Fibroblast of lung (primary cell): ENCODE measurements around the gene CSTB. TPM values are rescaled to one million over a fixed set of nuclear protein-coding genes. Genes with fewer than 3 reads are reported as not detected.

Experiments
- DNase-seq, 2 donors: peaks; one replicate each; pipeline versions ENCODE4 v3.0.0 to v3.0.0-alpha.2; 2010; ENCODE audit warnings: low read depth in 2 of 2
- H2AFZ ChIP-seq: 2 replicates; pipeline ENCODE4 v1.5.1; 2012; ENCODE audit warnings: low read length, control low read depth, inconsistent platforms
- H3K27ac ChIP-seq: 2 replicates; pipeline ENCODE4 v1.5.1; 2011; ENCODE audit warnings: low read length, control low read depth; ENCODE audit not compliant: insufficient read depth
- H3K27me3 ChIP-seq: 2 replicates; pipeline ENCODE4 v1.5.1; 2011; ENCODE audit warnings: mild to moderate bottlenecking, low read length; ENCODE audit not compliant: control insufficient read depth, insufficient read depth
- H3K36me3 ChIP-seq: 2 replicates; pipeline ENCODE4 v1.5.1; 2011; ENCODE audit warnings: low read length; ENCODE audit not compliant: control insufficient read depth, insufficient read depth
- H3K4me1 ChIP-seq: 2 replicates; pipeline ENCODE4 v1.5.1; 2011; ENCODE audit warnings: low read length; ENCODE audit not compliant: control insufficient read depth, insufficient read depth; ENCODE audit errors: extremely low read depth
- H3K4me2 ChIP-seq: 2 replicates; pipeline ENCODE4 v1.5.1; 2011; ENCODE audit warnings: low read length, control low read depth; ENCODE audit not compliant: insufficient read depth; ENCODE audit errors: extremely low read depth
- H3K4me3 ChIP-seq, 4 experiments: fragments of 200-600 bp in 1 of 4; sonication (generic) in 1 of 4; replicated peaks in 1 of 4; 2 replicates each; pipeline ENCODE4 v1.5.1; 2011 to 2016; ENCODE audit warnings: low read length in 4 of 4, low read depth in 3 of 4, mild to moderate bottlenecking in 3 of 4, control low read depth in 2 of 4, inconsistent platforms in 1 of 4, mixed read lengths in 1 of 4; ENCODE audit not compliant: insufficient read depth in 1 of 4; ENCODE audit errors: control extremely low read depth in 1 of 4
- H3K79me2 ChIP-seq: 2 replicates; pipeline ENCODE4 v1.5.1; 2012; ENCODE audit warnings: mild to moderate bottlenecking, low read length, inconsistent platforms; ENCODE audit not compliant: control insufficient read depth, insufficient read depth
- H3K9ac ChIP-seq: 2 replicates; pipeline ENCODE4 v1.5.1; 2011; ENCODE audit warnings: mild to moderate bottlenecking, low read length, control low read depth; ENCODE audit not compliant: insufficient read depth
- H3K9me3 ChIP-seq: 2 replicates; pipeline ENCODE4 v1.5.1; 2012; ENCODE audit warnings: low read depth, low read length; ENCODE audit not compliant: control insufficient read depth, insufficient read depth
- H4K20me1 ChIP-seq: 2 replicates; pipeline ENCODE4 v1.5.1; 2011; ENCODE audit warnings: low read length; ENCODE audit not compliant: control insufficient read depth, insufficient read depth; ENCODE audit errors: extremely low read depth
- EZH2 ChIP-seq: IDR thresholded peaks from 2 replicates; pipeline ENCODE4 v1.5.1; 2012; ENCODE audit warnings: low read length, control low read depth, mild to moderate bottlenecking; ENCODE audit errors: missing control alignments
- polyA plus RNA-seq, 2 donors: library from polyadenylated mRNA; depleted of rRNA in 1 of 2; stranded (reverse) in 1 of 2; unstranded in 1 of 2; fragments of >200 nt; gene quantifications; 2 replicates each; pipeline ENCODE4 v1.2.1, GENCODE V29; 2011 to 2012; ENCODE audit warnings: missing spikeins in 1 of 2
- total RNA-seq: library from RNA; depleted of rRNA; stranded (reverse); fragments of >200 nt; gene quantifications from 2 replicates; pipeline ENCODE4 v1.2.1, GENCODE V29; 2014
- TF ChIP-seq, protein P1 (sequence below), 2 donors: IDR thresholded peaks in 1 of 2; conservative IDR thresholded peaks in 1 of 2; 1 replicate in 1 of 2; 2 replicates in 1 of 2; pipeline ENCODE4 v1.5.1; 2011 to 2012; ENCODE audit warnings: low read length in 2 of 2, control low read depth in 1 of 2, inconsistent platforms in 1 of 2, low read depth in 1 of 2, mild to moderate bottlenecking in 1 of 2

Gene CSTB
- total and polyA plus RNA-seq, 2 donors (not counting 1 experiment from before 2014, with no cell fraction given), result 24.8 to 72.5 TPM

DNA sequence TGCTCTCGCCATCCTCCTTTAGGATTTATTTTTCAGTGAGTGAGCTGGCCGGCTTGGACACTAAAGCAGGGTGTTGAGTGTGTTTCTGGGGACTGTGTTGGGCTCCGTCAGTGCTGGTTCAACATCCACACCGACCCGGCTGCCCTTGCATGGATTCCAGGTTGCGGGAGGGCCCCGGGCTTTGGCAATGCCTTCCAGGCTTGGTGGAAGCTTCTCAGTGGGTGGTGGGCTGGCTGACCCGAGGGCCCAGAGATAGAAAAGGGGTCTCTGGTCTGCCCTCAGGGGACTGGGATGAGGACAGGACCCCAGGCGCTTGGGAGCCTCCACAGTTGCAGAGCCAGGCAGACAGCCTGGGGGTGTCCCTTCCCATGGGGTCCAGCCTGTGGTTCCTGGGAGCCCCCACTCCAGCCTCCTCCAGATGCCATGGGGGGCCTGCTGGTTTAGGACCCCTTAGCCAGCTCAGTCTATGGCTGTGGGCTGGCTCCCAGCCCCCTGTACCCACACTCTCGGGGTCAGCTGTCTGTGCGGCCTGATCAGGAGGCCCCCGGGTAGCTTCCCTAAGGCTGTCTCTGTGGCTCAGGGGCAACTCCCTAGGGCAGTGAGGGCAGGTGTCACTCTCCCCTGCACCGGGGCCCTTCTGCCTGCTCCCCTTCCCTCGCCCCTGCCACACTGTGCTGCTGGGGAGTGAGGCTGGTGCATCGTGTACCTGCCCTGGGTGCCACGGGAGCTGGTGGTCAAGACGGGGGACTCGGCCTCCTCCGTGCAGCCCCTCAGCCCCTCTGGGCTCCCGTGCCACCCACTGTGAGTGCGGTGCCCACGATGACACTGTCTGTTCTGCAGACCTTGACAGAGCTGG is 40.6 kb downstream of the CSTB start:
- TF ChIP-seq EZH2, result no peak
- TF ChIP-seq, protein P1, sequence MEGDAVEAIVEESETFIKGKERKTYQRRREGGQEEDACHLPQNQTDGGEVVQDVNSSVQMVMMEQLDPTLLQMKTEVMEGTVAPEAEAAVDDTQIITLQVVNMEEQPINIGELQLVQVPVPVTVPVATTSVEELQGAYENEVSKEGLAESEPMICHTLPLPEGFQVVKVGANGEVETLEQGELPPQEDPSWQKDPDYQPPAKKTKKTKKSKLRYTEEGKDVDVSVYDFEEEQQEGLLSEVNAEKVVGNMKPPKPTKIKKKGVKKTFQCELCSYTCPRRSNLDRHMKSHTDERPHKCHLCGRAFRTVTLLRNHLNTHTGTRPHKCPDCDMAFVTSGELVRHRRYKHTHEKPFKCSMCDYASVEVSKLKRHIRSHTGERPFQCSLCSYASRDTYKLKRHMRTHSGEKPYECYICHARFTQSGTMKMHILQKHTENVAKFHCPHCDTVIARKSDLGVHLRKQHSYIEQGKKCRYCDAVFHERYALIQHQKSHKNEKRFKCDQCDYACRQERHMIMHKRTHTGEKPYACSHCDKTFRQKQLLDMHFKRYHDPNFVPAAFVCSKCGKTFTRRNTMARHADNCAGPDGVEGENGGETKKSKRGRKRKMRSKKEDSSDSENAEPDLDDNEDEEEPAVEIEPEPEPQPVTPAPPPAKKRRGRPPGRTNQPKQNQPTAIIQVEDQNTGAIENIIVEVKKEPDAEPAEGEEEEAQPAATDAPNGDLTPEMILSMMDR (conservative IDR thresholded peaks at IDR 0.05 in 1 of 2, IDR thresholded peaks at IDR 0.05 in 1 of 2; ENCODE audit: low read depth in 1 of 2, low read length in 2 of 2), result no peak
- DNase-seq, result no peak
- H3K79me2 ChIP-seq, result peaks cover 22% of the 10 kb centered on the region
- peak overlapping the region; percentile 63 for H3K4me2 ChIP-seq
- H4K20me1 ChIP-seq, result no peaks in the 10 kb centered on the region
- no peak overlapping the region for H3K9ac ChIP-seq
- peaks cover 19% of the 10 kb centered on the region for H3K4me1 ChIP-seq
- H3K9me3 ChIP-seq, result no peaks in the 10 kb centered on the region
- H2AFZ ChIP-seq, result no peak overlapping the region
- no peak overlapping the region for H3K4me3 ChIP-seq
- no peaks in the 10 kb centered on the region for H3K27me3 ChIP-seq
- peaks cover 6% of the 10 kb centered on the region for H3K36me3 ChIP-seq
- H3K27ac ChIP-seq, result peak overlapping the region; percentile 81

DNA sequence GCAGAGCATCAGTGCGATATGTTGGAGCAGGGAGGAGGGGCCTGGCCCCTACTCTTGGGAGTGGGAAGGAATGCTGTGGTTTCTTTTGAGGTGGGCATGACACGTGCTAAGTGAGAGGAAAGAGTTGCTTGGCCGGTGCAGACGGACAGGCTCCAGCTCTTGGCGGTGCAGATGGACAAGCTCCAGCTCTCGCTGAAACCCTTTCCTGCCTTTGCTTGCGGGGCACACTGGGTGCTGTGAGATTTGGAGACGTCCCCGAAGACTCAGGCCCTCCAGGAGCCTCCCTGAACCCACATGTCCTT is 41.2 kb downstream of the CSTB start:
- Histone ChIP-seq H3K4me3 (no peak overlapping the region), H3K9me3 (no peaks in the 10 kb centered on the region), H3K27me3 (no peaks in the 10 kb centered on the region), H3K27ac (peak overlapping the region; percentile 81), H3K4me1 (peaks cover 19% of the 10 kb centered on the region), H3K36me3 (peaks cover 6% of the 10 kb centered on the region), H3K9ac (no peak overlapping the region), H3K79me2 (peaks cover 26% of the 10 kb centered on the region), H2AFZ (no peak overlapping the region), H3K4me2 (peak overlapping the region; percentile 63), H4K20me1 (no peaks in the 10 kb centered on the region)
- TF ChIP-seq, protein P1 (conservative IDR thresholded peaks at IDR 0.05 in 1 of 2, IDR thresholded peaks at IDR 0.05 in 1 of 2; ENCODE audit: low read depth in 1 of 2, low read length in 2 of 2), result no peak
- no peak for TF ChIP-seq EZH2
- peak; percentile 71 to 87 for DNase-seq

DNA sequence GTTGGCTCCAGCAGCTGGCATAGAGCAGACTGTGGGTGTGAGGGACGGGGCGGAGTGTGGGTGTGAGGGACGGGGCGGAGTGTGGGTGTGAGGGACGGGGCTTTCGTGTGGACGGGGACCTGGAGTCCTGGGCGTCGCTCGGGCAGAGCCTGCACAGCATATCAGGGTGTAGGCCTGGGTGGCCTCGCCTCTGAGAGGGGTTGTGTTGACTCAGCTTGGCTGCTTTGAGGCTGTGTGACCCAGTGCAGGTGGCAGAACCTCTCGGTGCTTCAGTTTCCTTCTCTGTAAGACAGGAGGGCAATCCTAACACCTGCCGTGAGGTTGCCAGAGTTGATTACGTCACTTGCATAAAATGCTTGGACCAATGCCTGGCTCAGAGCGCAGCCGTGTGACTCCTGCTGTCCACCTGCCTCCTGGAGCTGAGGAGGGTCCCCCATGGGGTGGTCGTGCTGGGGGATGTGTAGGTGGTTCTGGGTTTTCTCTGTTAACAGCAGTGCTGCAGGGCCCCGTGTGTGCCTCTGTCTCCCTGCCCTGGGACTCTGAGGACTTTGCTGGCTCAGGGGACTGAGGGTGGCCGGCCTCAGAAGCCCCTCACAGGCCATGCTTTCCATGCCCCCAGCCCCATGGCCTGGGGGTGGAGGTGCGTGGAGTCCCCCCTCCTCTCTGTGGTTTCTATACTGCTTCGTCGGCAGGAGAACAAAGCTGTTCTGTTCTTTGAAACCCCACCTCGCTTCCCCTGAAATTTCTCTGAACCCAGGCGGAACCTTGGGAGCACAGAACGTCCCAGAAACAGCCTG is 41.8 kb downstream of the CSTB start:
- Histone ChIP-seq H3K27ac (peak overlapping the region; percentile 81), H3K9ac (no peak overlapping the region)
- no peak for DNase-seq

More for the DNA sequence above, 41.8 kb downstream of the CSTB start:
- Histone ChIP-seq H3K36me3 (peaks cover 6% of the 10 kb centered on the region), H4K20me1 (no peaks in the 10 kb centered on the region), H3K4me2 (peak overlapping the region; percentile 56), H3K79me2 (peaks cover 30% of the 10 kb centered on the region), H3K4me3 (no peak overlapping the region), H3K27me3 (no peaks in the 10 kb centered on the region), H2AFZ (no peak overlapping the region), H3K4me1 (peaks cover 21% of the 10 kb centered on the region), H3K9me3 (no peaks in the 10 kb centered on the region)
- TF ChIP-seq, protein P1 (conservative IDR thresholded peaks at IDR 0.05 in 1 of 2, IDR thresholded peaks at IDR 0.05 in 1 of 2; ENCODE audit: low read depth in 1 of 2, low read length in 2 of 2), result no peak
